Transverse colon (tissue), 4 donors: ENCODE results near the gene CCDC33. TPM values are rescaled to one million over a fixed set of nuclear protein-coding genes. Genes with fewer than 3 reads are reported as not detected.

ENCODE experiments used
- DNase-seq: peaks from one replicate; pipeline ENCODE4 v3.0.0-alpha.2; 2019
- H3K27ac ChIP-seq, 4 donors: fragments of 200-600 bp; sonication (generic); 2 replicates each; pipeline ENCODE4 v1.5.1; 2016 to 2018; ENCODE audit warnings: inconsistent platforms in 4 of 4
- H3K27me3 ChIP-seq: fragments of 200-600 bp; sonication (generic); 2 replicates; pipeline ENCODE4 v1.5.1; 2017; ENCODE audit warnings: inconsistent platforms
- H3K36me3 ChIP-seq, 4 donors: fragments of 200-600 bp; sonication (generic); 2 replicates each; pipeline ENCODE4 v1.5.1; 2017 to 2019; ENCODE audit warnings: inconsistent platforms in 4 of 4
- H3K4me1 ChIP-seq, 4 donors: fragments of 200-600 bp; sonication (generic); 2 replicates each; pipeline ENCODE4 v1.5.1; 2017 to 2020; ENCODE audit warnings: inconsistent platforms in 4 of 4
- H3K4me3 ChIP-seq, 4 donors: fragments of 200-600 bp; sonication (generic); 1 replicate in 1 of 4; 2 replicates in 3 of 4; pipeline versions ENCODE4 v1.5.1 to v1.6.1; 2017 to 2019; ENCODE audit warnings: inconsistent platforms in 4 of 4
- H3K9me3 ChIP-seq, 2 donors: fragments of 200-600 bp; sonication (generic); 2 replicates each; pipeline ENCODE4 v1.5.1; 2017 to 2019; ENCODE audit warnings: inconsistent platforms in 2 of 2
- CTCF ChIP-seq, 5 experiments: fragments of 200-600 bp in 3 of 5; fragments of 450-650 bp in 2 of 5; sonication (generic) in 3 of 5; IDR thresholded peaks; 1 replicate in 2 of 5; 2 replicates in 3 of 5; pipeline ENCODE4 v1.5.1; 2016 to 2017; ENCODE audit warnings: antibody characterized with exemption in 5 of 5, inconsistent platforms in 3 of 5, mild to moderate bottlenecking in 2 of 5, moderate library complexity in 1 of 5
- EP300 ChIP-seq: sonication (generic); formaldehyde crosslinking; IDR thresholded peaks from one replicate; pipeline ENCODE4 v1.6.1; 2017; ENCODE audit warnings: antibody characterized with exemption, low read depth
- POLR2A ChIP-seq: fragments of 450-650 bp; IDR thresholded peaks from one replicate; pipeline ENCODE4 v1.6.1; 2016; ENCODE audit warnings: antibody characterized with exemption, mild to moderate bottlenecking, moderate library complexity
- POLR2AphosphoS5 ChIP-seq, 3 donors: sonication (generic); formaldehyde crosslinking; IDR thresholded peaks; one replicate each; pipeline ENCODE4 v1.6.1; 2016; ENCODE audit warnings: antibody characterized with exemption in 3 of 3
- WGBS, 2 donors: methylation state at CpG; one replicate each; pipeline ENCODE4 v1.1.5; 2018; ENCODE audit warnings: low coverage in 1 of 2; 5-methylcytosine and 5-hydroxymethylcytosine counted together
- in situ Hi-C, 4 donors: fragments of 200-750 bp; cut with MboI; loops; one replicate each; pipeline versions ENCODE4 v1.15.0 to v1.15.1; 2017; ENCODE audit warnings: low sequenced_read_pairs in 3 of 4, low pct_ligation_motif_present in 1 of 4, low pct_unique_long_range_greater_than_20kb in 1 of 4
- intact Hi-C: fragments of 100-400 bp; cut with DNase I; formaldehyde crosslinking; loops from one replicate; pipeline ENCODE4 v1.15.1; 2023; ENCODE audit warnings: low total_unique reads
- total RNA-seq, 4 donors: library from RNA; depleted of rRNA; stranded (reverse); fragments of >200 nt; gene quantifications; one replicate each; pipeline ENCODE4 v1.1.0, GENCODE V29; 2016

The CCDC33 gene
- total RNA-seq, 4 donors from 2014 or later, result 0.16 TPM; not detected in 3

- Histone ChIP-seq H3K27me3 (peaks cover 49% of the 10 kb centered on the region), H3K36me3 (no peaks in the 10 kb centered on the region), H3K4me3 (peak overlapping the region in 2 of 4 donors; percentile 41 to 58), H3K9me3 (no peaks in the 10 kb centered on the region), H3K4me1 (peaks cover 4 to 12% (median 11%) of the 10 kb centered on the region in 4 donors), H3K27ac (peak overlapping the region; percentile 60 to 69 (median 62))
- TF ChIP-seq CTCF (IDR thresholded peaks at IDR 0.05) (no peak), POLR2A (no peak), POLR2AphosphoS5 (IDR thresholded peaks at IDR 0.05) (no peak), EP300 (no peak)
- in situ Hi-C loops (no loop called here), intact Hi-C loops (no loop called here)
- DNase-seq, result no peak
- WGBS, 2 donors, result 81% methylated on average over 12 of the region's 12 CpGs; no CpG with 5 or more reads in 1 of the 2 donors
Measured at GRCh38 chr15:74364936-74365597, 128.9 kb downstream of the CCDC33 start.

- Histone ChIP-seq H3K27me3 (peaks cover 49% of the 10 kb centered on the region), H3K27ac (peak overlapping the region; percentile 60 to 69 (median 62)), H3K4me3 (peak overlapping the region; percentile 41 to 58 (median 48)), H3K4me1 (peaks cover 4 to 12% (median 11%) of the 10 kb centered on the region in 4 donors), H3K36me3 (no peaks in the 10 kb centered on the region), H3K9me3 (no peaks in the 10 kb centered on the region)
- 10 to 15% methylated on average over 6 to 33 of the region's 75 CpGs for WGBS, 2 donors
- intact Hi-C loops, result no loop called here
- no peak for TF ChIP-seq CTCF (IDR thresholded peaks at IDR 0.05)
- no peak for TF ChIP-seq POLR2AphosphoS5 (IDR thresholded peaks at IDR 0.05)
- TF ChIP-seq POLR2A, result no peak
- no peak for TF ChIP-seq EP300
- DNase-seq, result peak; percentile 27
- in situ Hi-C loops, result no loop called here
Measured at GRCh38 chr15:74365598-74366445, 129.7 kb downstream of the CCDC33 start.

GRCh38 chr15:74367296-74367854 lies 131.2 kb downstream of the CCDC33 start, which contains the start of gene CYP11A1:
Gene CYP11A1 (minus strand): TSS chr15:74367646. CDS start chr15:74367585, 61 bp downstream.
- WGBS, 2 donors, result 57 to 82% methylated on average over 1 to 12 of the region's 12 CpGs
- intact Hi-C loops, result no loop called here
- no peaks in the 10 kb centered on the region for H3K36me3 ChIP-seq
- H3K4me3 ChIP-seq, result no peak within 1 kb of the TSS
- H3K27me3 ChIP-seq, result peaks cover 51% of the 10 kb centered on the region
- in situ Hi-C loops, result no loop called here
- no peaks in the 10 kb centered on the region for H3K9me3 ChIP-seq
- no peak for DNase-seq
- H3K27ac ChIP-seq, result no peak within 1 kb of the TSS
- H3K4me1 ChIP-seq, result peaks cover 4 to 12% (median 11%) of the 10 kb centered on the region in 4 donors
- TF ChIP-seq POLR2AphosphoS5 (IDR thresholded peaks at IDR 0.05) (no peak), EP300 (no peak), POLR2A (no peak), CTCF (IDR thresholded peaks at IDR 0.05) (no peak)

- peaks cover 54% of the 10 kb centered on the region for H3K27me3 ChIP-seq
- H3K4me1 ChIP-seq, result peaks cover 4 to 12% (median 11%) of the 10 kb centered on the region in 4 donors
- H3K27ac ChIP-seq, result no peak overlapping the region
- intact Hi-C loops, result no loop called here
- TF ChIP-seq CTCF (IDR thresholded peaks at IDR 0.05) (no peak), POLR2AphosphoS5 (IDR thresholded peaks at IDR 0.05) (no peak), POLR2A (no peak)
- no peaks in the 10 kb centered on the region for H3K9me3 ChIP-seq
- no peaks in the 10 kb centered on the region for H3K36me3 ChIP-seq
- no peak for DNase-seq
- in situ Hi-C loops, result no loop called here
- H3K4me3 ChIP-seq, result no peak overlapping the region
- WGBS, 2 donors, result 91% methylated on average over 3 of the region's 3 CpGs; no CpG with 5 or more reads in 1 of the 2 donors
Measured at GRCh38 chr15:74368121-74368520, 132.0 kb downstream of the CCDC33 start.
